ENCODE data around the gene CCDC57.
"Not testable (repeated sequence)": the region's sequence is repeated elsewhere in the genome, so short reads cannot be mapped to it uniquely, and the experiment has no call there.

Gene CCDC57

GRCh38 chr17:82215095-82215971, 2.7 kb upstream of the CCDC57 start:
- no peak overlapping the region for H3K27ac ChIP-seq (ENCODE audit: low read depth, low read length)
- H3K27me3 ChIP-seq (ENCODE audit: control insufficient read depth in 5 of 5, insufficient read depth in 4 of 5, low read length in 5 of 5): no peaks in the 10 kb centered on the region
- no peak overlapping the region for H3K9ac ChIP-seq (ENCODE audit: low read length in 5 of 5)
- H3K4me3 ChIP-seq (ENCODE audit: low read depth in 1 of 5, low read length in 5 of 5): no peak overlapping the region
- H3K36me3 ChIP-seq (ENCODE audit: control insufficient read depth in 5 of 5, insufficient read depth in 5 of 5, low read length in 5 of 5): no peaks in the 10 kb centered on the region
- no peaks in the 10 kb centered on the region for H3K9me3 ChIP-seq (ENCODE audit: control insufficient read depth in 5 of 5, low read length in 5 of 5)
- peaks cover 6 to 59% (median 35%) of the 10 kb centered on the region in 5 donors for H3K4me1 ChIP-seq (ENCODE audit: control insufficient read depth in 5 of 5, insufficient read depth in 5 of 5, low read length in 5 of 5)

DNA sequence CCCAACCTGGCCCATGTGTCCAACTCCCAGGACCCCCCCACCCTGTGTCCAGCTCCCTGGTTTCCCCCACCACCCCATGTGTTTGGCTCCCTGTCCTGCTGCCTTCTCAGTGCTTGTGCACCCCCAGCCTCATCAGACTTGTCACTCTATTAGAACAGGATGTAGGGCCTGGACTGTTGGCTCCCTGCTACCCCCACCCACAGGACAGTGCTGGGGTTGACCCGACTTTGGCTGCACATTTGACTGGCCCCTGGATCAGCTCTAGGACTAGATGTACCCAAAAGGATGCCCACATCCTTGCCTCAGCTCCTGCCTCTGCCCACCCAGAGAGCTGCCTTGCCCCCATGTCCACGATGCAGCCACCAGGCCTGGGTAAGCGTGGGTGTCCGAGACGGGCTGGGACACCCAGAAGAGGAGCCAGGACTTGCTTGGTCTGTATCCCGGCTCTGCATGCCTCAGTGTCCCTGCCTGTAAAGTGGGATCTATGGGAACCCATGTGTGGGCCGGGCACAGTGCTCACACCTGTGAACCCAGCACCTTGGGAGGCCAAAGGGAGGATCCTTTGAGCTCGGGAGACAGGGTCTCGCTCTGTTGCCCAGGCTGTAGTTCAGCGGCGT, 1.5 kb upstream of the CCDC57 start:
- H3K36me3 ChIP-seq (ENCODE audit: control insufficient read depth in 5 of 5, insufficient read depth in 5 of 5, low read length in 5 of 5): no peaks in the 10 kb centered on the region
- H3K9me3 ChIP-seq (ENCODE audit: control insufficient read depth in 5 of 5, low read length in 5 of 5): no peaks in the 10 kb centered on the region
- H3K4me3 ChIP-seq (ENCODE audit: low read depth in 1 of 5, low read length in 5 of 5): no peak overlapping the region
- H3K4me1 ChIP-seq (ENCODE audit: control insufficient read depth in 5 of 5, insufficient read depth in 5 of 5, low read length in 5 of 5): peaks cover 6 to 59% (median 35%) of the 10 kb centered on the region in 5 donors
- H3K27ac ChIP-seq (ENCODE audit: low read depth, low read length): no peak overlapping the region
- H3K9ac ChIP-seq (ENCODE audit: low read length in 5 of 5): no peak overlapping the region
- no peaks in the 10 kb centered on the region for H3K27me3 ChIP-seq (ENCODE audit: control insufficient read depth in 5 of 5, insufficient read depth in 4 of 5, low read length in 5 of 5)

- Histone ChIP-seq H3K9me3 (ENCODE audit: control insufficient read depth in 5 of 5, low read length in 5 of 5) (no peaks in the 10 kb centered on the region), H3K27me3 (ENCODE audit: control insufficient read depth in 5 of 5, insufficient read depth in 4 of 5, low read length in 5 of 5) (no peaks in the 10 kb centered on the region), H3K4me3 (ENCODE audit: low read depth in 1 of 5, low read length in 5 of 5) (peak overlapping the region; percentile 15 to 76 (median 67)), H3K36me3 (ENCODE audit: control insufficient read depth in 5 of 5, insufficient read depth in 5 of 5, low read length in 5 of 5) (no peaks in the 10 kb centered on the region), H3K27ac (ENCODE audit: low read depth, low read length) (no peak overlapping the region), H3K9ac (ENCODE audit: low read length in 5 of 5) (peak overlapping the region; percentile 48 to 85 (median 80)), H3K4me1 (ENCODE audit: control insufficient read depth in 5 of 5, insufficient read depth in 5 of 5, low read length in 5 of 5) (peaks cover 6 to 56% (median 35%) of the 10 kb centered on the region in 5 donors)
Observed at GRCh38 chr17:82213251-82214011, 789 bp upstream of the CCDC57 start.

DNA sequence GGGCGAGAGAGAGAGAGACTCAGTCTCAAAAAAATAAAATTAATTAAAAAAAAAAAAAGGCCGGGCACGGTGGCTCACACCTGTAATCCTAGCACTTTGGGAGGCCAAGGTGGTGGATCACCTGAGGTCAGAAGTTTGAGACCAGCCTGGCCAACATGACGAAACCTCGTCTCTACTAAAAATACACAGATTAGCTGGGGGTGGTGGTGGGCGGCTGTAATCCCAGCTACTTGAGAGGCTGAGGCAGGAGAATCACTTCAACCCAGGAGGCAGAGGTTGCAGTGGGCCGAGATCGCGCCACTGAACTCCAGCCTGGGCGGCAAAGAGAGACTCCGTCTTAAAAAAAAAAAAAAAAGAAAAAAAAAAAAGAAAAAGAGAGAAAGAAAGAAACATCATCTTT, 2.0 kb downstream of the CCDC57 start:
- H3K4me1 ChIP-seq (ENCODE audit: control insufficient read depth in 5 of 5, insufficient read depth in 5 of 5, low read length in 5 of 5): peaks cover 4 to 38% (median 20%) of the 10 kb centered on the region in 5 donors
- H3K36me3 ChIP-seq (ENCODE audit: control insufficient read depth in 5 of 5, insufficient read depth in 5 of 5, low read length in 5 of 5); H3K9ac ChIP-seq (ENCODE audit: low read length in 5 of 5); H3K27me3 ChIP-seq (ENCODE audit: control insufficient read depth in 5 of 5, insufficient read depth in 4 of 5, low read length in 5 of 5); H3K9me3 ChIP-seq (ENCODE audit: control insufficient read depth in 5 of 5, low read length in 5 of 5); H3K4me3 ChIP-seq (ENCODE audit: low read depth in 1 of 5, low read length in 5 of 5); H3K27ac ChIP-seq (ENCODE audit: low read depth, low read length): not testable (repeated sequence)

- H3K4me1 ChIP-seq (ENCODE audit: control insufficient read depth in 5 of 5, insufficient read depth in 5 of 5, low read length in 5 of 5): peaks cover 0 to 18% (median 17%) of the 10 kb centered on the region in 5 donors
- no peak overlapping the region for H3K27ac ChIP-seq (ENCODE audit: low read depth, low read length)
- H3K9me3 ChIP-seq (ENCODE audit: control insufficient read depth in 5 of 5, low read length in 5 of 5): no peaks in the 10 kb centered on the region
- H3K27me3 ChIP-seq (ENCODE audit: control insufficient read depth in 5 of 5, insufficient read depth in 4 of 5, low read length in 5 of 5): no peaks in the 10 kb centered on the region
- peak overlapping the region in 2 of 5 donors; percentile 58 to 76 for H3K9ac ChIP-seq (ENCODE audit: low read length in 5 of 5)
- peaks cover 0 to 6% (median 0%) of the 10 kb centered on the region in 5 donors for H3K36me3 ChIP-seq (ENCODE audit: control insufficient read depth in 5 of 5, insufficient read depth in 5 of 5, low read length in 5 of 5)
- peak overlapping the region in 1 of 5 donors; percentile 33 for H3K4me3 ChIP-seq (ENCODE audit: low read depth in 1 of 5, low read length in 5 of 5)
Observed at GRCh38 chr17:82205720-82206508, 6.7 kb downstream of the CCDC57 start.

GRCh38 chr17:82204831-82205719, 7.6 kb downstream of the CCDC57 start:
- Histone ChIP-seq H3K9ac (ENCODE audit: low read length in 5 of 5) (no peak overlapping the region), H3K4me3 (ENCODE audit: low read depth in 1 of 5, low read length in 5 of 5) (peak overlapping the region in 1 of 5 donors; percentile 1), H3K9me3 (ENCODE audit: control insufficient read depth in 5 of 5, low read length in 5 of 5) (no peaks in the 10 kb centered on the region), H3K36me3 (ENCODE audit: control insufficient read depth in 5 of 5, insufficient read depth in 5 of 5, low read length in 5 of 5) (peaks cover 0 to 7% (median 0%) of the 10 kb centered on the region in 5 donors), H3K4me1 (ENCODE audit: control insufficient read depth in 5 of 5, insufficient read depth in 5 of 5, low read length in 5 of 5) (peaks cover 0 to 18% (median 17%) of the 10 kb centered on the region in 5 donors), H3K27ac (ENCODE audit: low read depth, low read length) (no peak overlapping the region), H3K27me3 (ENCODE audit: control insufficient read depth in 5 of 5, insufficient read depth in 4 of 5, low read length in 5 of 5) (no peaks in the 10 kb centered on the region)

DNA sequence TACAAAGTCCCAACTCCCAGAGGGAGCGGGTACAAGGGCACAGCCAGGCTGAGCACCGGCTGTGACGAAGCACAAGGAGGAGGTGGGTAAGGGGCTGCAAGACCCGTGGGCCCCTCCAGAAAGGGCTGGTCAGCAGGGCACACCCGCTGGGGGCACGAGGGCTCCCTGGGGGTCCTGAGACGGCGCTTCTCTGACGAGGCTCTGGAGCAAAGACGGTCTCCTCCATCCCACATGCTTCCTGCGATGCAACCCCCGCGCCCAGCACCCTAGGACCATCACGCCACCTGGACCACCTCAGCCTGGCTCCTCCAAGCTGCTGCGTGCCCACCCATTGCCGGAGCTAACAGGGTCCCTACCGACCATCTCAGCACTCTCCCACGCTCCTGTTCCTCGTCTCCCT, 8.7 kb downstream of the CCDC57 start:
- Histone ChIP-seq H3K9ac (ENCODE audit: low read length in 5 of 5) (no peak overlapping the region), H3K36me3 (ENCODE audit: control insufficient read depth in 5 of 5, insufficient read depth in 5 of 5, low read length in 5 of 5) (peaks cover 0 to 13% (median 3%) of the 10 kb centered on the region in 5 donors), H3K27me3 (ENCODE audit: control insufficient read depth in 5 of 5, insufficient read depth in 4 of 5, low read length in 5 of 5) (no peaks in the 10 kb centered on the region), H3K9me3 (ENCODE audit: control insufficient read depth in 5 of 5, low read length in 5 of 5) (no peaks in the 10 kb centered on the region), H3K27ac (ENCODE audit: low read depth, low read length) (no peak overlapping the region), H3K4me1 (ENCODE audit: control insufficient read depth in 5 of 5, insufficient read depth in 5 of 5, low read length in 5 of 5) (peaks cover 0 to 18% (median 17%) of the 10 kb centered on the region in 5 donors), H3K4me3 (ENCODE audit: low read depth in 1 of 5, low read length in 5 of 5) (no peak overlapping the region)

DNA sequence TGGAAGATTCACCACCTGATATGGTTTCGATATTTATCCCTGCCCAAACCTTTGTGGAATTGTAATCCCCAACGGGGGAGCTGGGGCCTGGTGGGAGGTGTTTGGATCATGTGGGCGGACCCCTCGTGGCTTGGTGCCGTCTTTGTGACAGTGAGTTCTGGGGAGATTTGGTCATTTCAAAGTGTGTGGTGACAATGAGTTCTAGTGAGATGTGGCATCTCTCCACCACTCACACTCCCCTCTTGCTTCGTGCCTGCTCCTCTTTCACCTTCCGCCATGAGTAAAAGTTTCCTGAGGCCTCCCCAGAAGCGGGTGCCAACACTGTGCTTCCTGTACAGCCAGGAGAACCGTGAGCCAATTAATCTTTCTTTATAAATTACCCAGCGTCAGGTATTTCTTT, 9.7 kb downstream of the CCDC57 start:
- Histone ChIP-seq H3K4me3 (ENCODE audit: low read depth in 1 of 5, low read length in 5 of 5) (no peak overlapping the region), H3K9ac (ENCODE audit: low read length in 5 of 5) (no peak overlapping the region), H3K27me3 (ENCODE audit: control insufficient read depth in 5 of 5, insufficient read depth in 4 of 5, low read length in 5 of 5) (no peaks in the 10 kb centered on the region), H3K4me1 (ENCODE audit: control insufficient read depth in 5 of 5, insufficient read depth in 5 of 5, low read length in 5 of 5) (peaks cover 0 to 18% (median 17%) of the 10 kb centered on the region in 5 donors), H3K9me3 (ENCODE audit: control insufficient read depth in 5 of 5, low read length in 5 of 5) (no peaks in the 10 kb centered on the region), H3K36me3 (ENCODE audit: control insufficient read depth in 5 of 5, insufficient read depth in 5 of 5, low read length in 5 of 5) (peaks cover 0 to 14% (median 3%) of the 10 kb centered on the region in 5 donors), H3K27ac (ENCODE audit: low read depth, low read length) (no peak overlapping the region)

- H3K9ac ChIP-seq (ENCODE audit: low read length in 5 of 5): no peak overlapping the region
- H3K4me3 ChIP-seq (ENCODE audit: low read depth in 1 of 5, low read length in 5 of 5): no peak overlapping the region
- no peaks in the 10 kb centered on the region for H3K27me3 ChIP-seq (ENCODE audit: control insufficient read depth in 5 of 5, insufficient read depth in 4 of 5, low read length in 5 of 5)
- no peaks in the 10 kb centered on the region for H3K9me3 ChIP-seq (ENCODE audit: control insufficient read depth in 5 of 5, low read length in 5 of 5)
- H3K36me3 ChIP-seq (ENCODE audit: control insufficient read depth in 5 of 5, insufficient read depth in 5 of 5, low read length in 5 of 5): peaks cover 0 to 26% (median 7%) of the 10 kb centered on the region in 5 donors
- no peak overlapping the region for H3K27ac ChIP-seq (ENCODE audit: low read depth, low read length)
- H3K4me1 ChIP-seq (ENCODE audit: control insufficient read depth in 5 of 5, insufficient read depth in 5 of 5, low read length in 5 of 5): peaks cover 0 to 18% (median 17%) of the 10 kb centered on the region in 5 donors
Observed at GRCh38 chr17:82201498-82201910, 11.1 kb downstream of the CCDC57 start.

Measured in subcutaneous abdominal adipose tissue (tissue), 5 donors.